ENCODE data around the gene PLCG2.

GRCh38 chr16:81804134-81804610 is 25.1 kb downstream of the PLCG2 start:
- TF ChIP-seq YY1 (IDR thresholded peaks at IDR 0.05; ENCODE audit: low read depth): no peak
- TF ChIP-seq CEBPB (IDR thresholded peaks at IDR 0.05): no peak
- TF ChIP-seq EGR1 (IDR thresholded peaks at IDR 0.05): no peak
- TF ChIP-seq RAD21 (IDR thresholded peaks at IDR 0.05; ENCODE audit: low read depth): no peak
- TF ChIP-seq EP300 (IDR thresholded peaks at IDR 0.05; ENCODE audit: borderline replicate concordance): no peak
- TF ChIP-seq CREB1 (IDR thresholded peaks at IDR 0.05; ENCODE audit: low read depth): no peak
- no peak for TF ChIP-seq TAF1 (IDR thresholded peaks at IDR 0.05; ENCODE audit: low read depth)
- no peak for TF ChIP-seq FOXM1 (IDR thresholded peaks at IDR 0.05; ENCODE audit: borderline replicate concordance, low read depth)
- no peak for TF ChIP-seq NFIC (IDR thresholded peaks at IDR 0.05)
- no peak for TF ChIP-seq MAX (IDR thresholded peaks at IDR 0.05)
- no peak for TF ChIP-seq TCF12 (IDR thresholded peaks at IDR 0.05; ENCODE audit: low read depth)
- no peak for TF ChIP-seq REST (IDR thresholded peaks at IDR 0.05; ENCODE audit: low read depth)
